Suprapubic skin (tissue), 4 donors: Measurements from ENCODE around the gene SPIN1. TPM values are rescaled to one million over a fixed set of nuclear protein-coding genes. Genes with fewer than 3 reads are reported as not detected.

Experiments
- DNase-seq, 2 donors: peaks; one replicate each; pipeline ENCODE4 v3.0.0-alpha.2; 2019; ENCODE audit warnings: low spot score in 2 of 2
- H3K27ac ChIP-seq: fragments of 200-600 bp; sonication (generic); one replicate; pipeline ENCODE4 v1.5.1; 2019
- H3K27me3 ChIP-seq: fragments of 200-600 bp; sonication (generic); one replicate; pipeline ENCODE4 v1.5.1; 2019
- H3K36me3 ChIP-seq: fragments of 200-600 bp; sonication (generic); one replicate; pipeline ENCODE4 v1.5.1; 2019
- H3K4me1 ChIP-seq: fragments of 200-600 bp; sonication (generic); one replicate; pipeline ENCODE4 v1.5.1; 2019
- H3K4me3 ChIP-seq: fragments of 200-600 bp; sonication (generic); one replicate; pipeline ENCODE4 v1.5.1; 2019; ENCODE audit warnings: mild to moderate bottlenecking
- H3K9me3 ChIP-seq: fragments of 200-600 bp; sonication (generic); one replicate; pipeline ENCODE4 v1.5.1; 2019
- EP300 ChIP-seq: sonication (generic); formaldehyde crosslinking; IDR thresholded peaks from one replicate; pipeline ENCODE4 v1.6.1; 2017; ENCODE audit warnings: antibody characterized with exemption
- POLR2A ChIP-seq, 2 donors: fragments of 450-650 bp; IDR thresholded peaks; one replicate each; pipeline ENCODE4 v1.6.1; 2017; ENCODE audit warnings: antibody characterized with exemption in 2 of 2, mild to moderate bottlenecking in 2 of 2, moderate library complexity in 2 of 2
- POLR2AphosphoS5 ChIP-seq, 3 donors: sonication (generic); formaldehyde crosslinking; IDR thresholded peaks; one replicate each; pipeline ENCODE4 v1.6.1; 2017; ENCODE audit warnings: antibody characterized with exemption in 3 of 3
- WGBS: methylation state at CpG from one replicate; pipeline ENCODE4 v1.1.5; 2018; 5-methylcytosine and 5-hydroxymethylcytosine counted together
- total RNA-seq, 4 donors: library from RNA; depleted of rRNA; stranded (reverse); fragments of >200 nt; gene quantifications; one replicate each; pipeline ENCODE4 v1.1.0, GENCODE V29; 2016
- TF ChIP-seq, protein P1 (sequence below), 2 donors: fragments of 200-600 bp in 1 of 2; fragments of 450-650 bp in 1 of 2; sonication (generic) in 1 of 2; IDR thresholded peaks; one replicate each; pipeline ENCODE4 v1.5.1; 2016 to 2019; ENCODE audit warnings: antibody characterized with exemption in 2 of 2, mild to moderate bottlenecking in 1 of 2, moderate library complexity in 1 of 2

The SPIN1 gene
- total RNA-seq, 4 donors from 2014 or later = 44.9 to 60.3 (median 54.4) TPM

DNA sequence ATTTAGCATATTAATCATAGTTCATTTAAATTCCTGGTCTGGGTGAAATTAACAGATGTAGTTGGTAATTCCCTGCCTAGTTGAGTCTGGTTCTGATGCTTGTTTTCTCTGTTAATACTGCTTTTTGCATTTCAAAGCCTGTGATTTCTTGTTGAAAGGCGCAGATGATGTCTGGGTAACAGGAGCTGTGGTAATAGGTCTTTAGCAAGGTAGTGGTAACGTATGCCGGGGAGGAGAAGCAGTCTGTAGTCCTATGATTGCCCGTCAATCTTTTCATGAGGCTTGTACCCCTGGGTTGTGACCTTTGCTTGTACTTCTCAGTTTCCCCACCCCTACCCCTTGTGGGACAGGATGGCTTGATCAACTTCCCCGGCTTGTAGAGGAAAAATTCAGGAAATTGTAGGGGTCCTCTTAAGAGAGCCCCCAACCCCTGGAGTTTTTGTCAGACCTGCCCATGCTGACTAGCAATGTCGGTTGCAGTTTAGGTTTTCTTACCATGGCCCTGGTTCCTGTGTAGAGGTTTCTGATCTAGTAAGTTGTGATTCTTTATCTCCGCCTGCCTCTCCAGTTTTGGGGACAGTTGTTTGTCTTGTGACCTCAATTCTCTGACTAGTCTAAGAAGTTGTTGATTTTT lies 55.4 kb downstream of the SPIN1 start:
- no peaks in the 10 kb centered on the region for H3K27me3 ChIP-seq
- H3K27ac ChIP-seq = no peak overlapping the region
- no peaks in the 10 kb centered on the region for H3K9me3 ChIP-seq
- H3K4me3 ChIP-seq = no peak overlapping the region
- no peak for TF ChIP-seq EP300
- no peak for TF ChIP-seq POLR2AphosphoS5 (IDR thresholded peaks at IDR 0.05)
- no peak for TF ChIP-seq POLR2A (IDR thresholded peaks at IDR 0.05)
- TF ChIP-seq, protein P1, sequence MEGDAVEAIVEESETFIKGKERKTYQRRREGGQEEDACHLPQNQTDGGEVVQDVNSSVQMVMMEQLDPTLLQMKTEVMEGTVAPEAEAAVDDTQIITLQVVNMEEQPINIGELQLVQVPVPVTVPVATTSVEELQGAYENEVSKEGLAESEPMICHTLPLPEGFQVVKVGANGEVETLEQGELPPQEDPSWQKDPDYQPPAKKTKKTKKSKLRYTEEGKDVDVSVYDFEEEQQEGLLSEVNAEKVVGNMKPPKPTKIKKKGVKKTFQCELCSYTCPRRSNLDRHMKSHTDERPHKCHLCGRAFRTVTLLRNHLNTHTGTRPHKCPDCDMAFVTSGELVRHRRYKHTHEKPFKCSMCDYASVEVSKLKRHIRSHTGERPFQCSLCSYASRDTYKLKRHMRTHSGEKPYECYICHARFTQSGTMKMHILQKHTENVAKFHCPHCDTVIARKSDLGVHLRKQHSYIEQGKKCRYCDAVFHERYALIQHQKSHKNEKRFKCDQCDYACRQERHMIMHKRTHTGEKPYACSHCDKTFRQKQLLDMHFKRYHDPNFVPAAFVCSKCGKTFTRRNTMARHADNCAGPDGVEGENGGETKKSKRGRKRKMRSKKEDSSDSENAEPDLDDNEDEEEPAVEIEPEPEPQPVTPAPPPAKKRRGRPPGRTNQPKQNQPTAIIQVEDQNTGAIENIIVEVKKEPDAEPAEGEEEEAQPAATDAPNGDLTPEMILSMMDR (IDR thresholded peaks at IDR 0.05) = no peak
- peaks cover 4% of the 10 kb centered on the region for H3K36me3 ChIP-seq
- no peaks in the 10 kb centered on the region for H3K4me1 ChIP-seq
- WGBS = 94% methylated on average over 7 of the region's 7 CpGs
- no peak for DNase-seq

DNA sequence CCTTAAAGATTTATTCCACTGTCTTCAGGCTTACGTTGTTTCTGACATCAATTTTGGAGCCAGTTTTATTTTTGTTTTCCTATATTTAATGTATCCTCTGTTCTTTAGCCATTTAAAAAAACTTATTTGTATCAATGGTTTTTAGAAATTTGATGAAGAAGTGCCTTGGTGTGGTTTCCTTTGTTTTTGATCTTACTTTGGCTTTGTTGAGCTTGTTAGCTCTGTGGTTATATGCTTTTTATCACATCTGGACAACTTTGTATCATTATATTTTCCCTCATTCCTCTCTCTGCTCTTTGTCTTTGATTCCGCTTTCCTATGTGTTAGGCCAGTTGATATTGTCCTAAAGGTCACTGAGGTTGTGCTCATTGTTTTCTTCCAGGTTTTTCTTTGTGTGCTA lies 58.5 kb downstream of the SPIN1 start:
- Histone ChIP-seq H3K4me1 (no peaks in the 10 kb centered on the region), H3K27me3 (no peaks in the 10 kb centered on the region), H3K9me3 (no peaks in the 10 kb centered on the region), H3K4me3 (no peak overlapping the region), H3K27ac (no peak overlapping the region), H3K36me3 (peaks cover 9% of the 10 kb centered on the region)
- DNase-seq = no peak
- 96% methylated on average over 2 of the region's 2 CpGs for WGBS
- TF ChIP-seq EP300 (no peak), POLR2A (IDR thresholded peaks at IDR 0.05) (no peak), POLR2AphosphoS5 (IDR thresholded peaks at IDR 0.05) (no peak)
- TF ChIP-seq, protein P1 (IDR thresholded peaks at IDR 0.05) = no peak

DNA sequence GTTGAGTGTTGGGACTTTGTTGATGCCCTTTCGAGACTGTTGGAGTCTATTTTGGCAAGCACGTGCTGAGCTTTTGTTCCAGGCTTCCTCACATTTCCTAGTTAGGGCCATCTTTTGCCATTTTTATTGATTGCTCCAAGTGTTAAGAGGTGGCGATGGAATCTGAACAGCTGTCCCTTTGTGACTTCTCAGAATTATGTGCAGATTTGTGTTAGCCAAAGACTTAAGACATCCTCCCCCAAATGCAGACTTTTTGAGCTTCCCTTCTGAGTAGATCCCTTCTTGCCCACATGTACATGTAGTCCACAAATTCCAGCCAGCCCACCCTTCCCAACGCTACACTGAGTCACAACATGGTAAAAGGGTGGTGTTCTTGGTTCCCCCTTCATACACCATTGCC lies 59.2 kb downstream of the SPIN1 start:
- Histone ChIP-seq H3K9me3 (no peaks in the 10 kb centered on the region), H3K4me1 (no peaks in the 10 kb centered on the region), H3K4me3 (no peak overlapping the region), H3K36me3 (peaks cover 12% of the 10 kb centered on the region), H3K27me3 (no peaks in the 10 kb centered on the region), H3K27ac (no peak overlapping the region)
- no peak for TF ChIP-seq POLR2A (IDR thresholded peaks at IDR 0.05)
- TF ChIP-seq EP300 = no peak
- no peak for TF ChIP-seq POLR2AphosphoS5 (IDR thresholded peaks at IDR 0.05)
- TF ChIP-seq, protein P1 (IDR thresholded peaks at IDR 0.05) = no peak
- no peak for DNase-seq
- WGBS = 82% methylated on average over 4 of the region's 4 CpGs

DNA sequence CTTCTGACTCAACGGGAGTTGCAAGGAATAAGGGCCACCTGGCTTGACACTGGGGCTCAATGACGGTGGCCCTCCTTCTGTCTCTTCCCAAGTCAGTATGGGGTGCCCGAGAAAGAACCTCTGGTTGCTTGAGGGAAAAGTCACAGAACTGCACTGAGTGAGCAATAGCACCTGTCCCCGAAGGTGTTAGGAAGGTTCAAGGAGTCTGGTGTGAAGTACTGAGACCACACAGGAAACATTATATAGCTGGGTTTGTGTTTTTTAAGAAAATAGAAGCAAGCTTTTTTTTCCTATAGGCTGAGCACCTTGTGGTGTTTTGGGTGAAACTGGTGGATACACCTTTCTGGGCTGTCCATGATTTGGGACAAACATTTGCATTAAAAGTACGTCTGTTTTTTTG lies 62.9 kb downstream of the SPIN1 start:
- no peak overlapping the region for H3K27ac ChIP-seq
- no peak overlapping the region for H3K4me3 ChIP-seq
- no peaks in the 10 kb centered on the region for H3K27me3 ChIP-seq
- DNase-seq = no peak
- H3K9me3 ChIP-seq = no peaks in the 10 kb centered on the region
- WGBS = 87% methylated on average over 5 of the region's 5 CpGs
- no peaks in the 10 kb centered on the region for H3K4me1 ChIP-seq
- TF ChIP-seq POLR2AphosphoS5 (IDR thresholded peaks at IDR 0.05) (no peak), EP300 (no peak), POLR2A (IDR thresholded peaks at IDR 0.05) (no peak)
- TF ChIP-seq, protein P1 (IDR thresholded peaks at IDR 0.05) = no peak
- H3K36me3 ChIP-seq = peaks cover 17% of the 10 kb centered on the region

DNA sequence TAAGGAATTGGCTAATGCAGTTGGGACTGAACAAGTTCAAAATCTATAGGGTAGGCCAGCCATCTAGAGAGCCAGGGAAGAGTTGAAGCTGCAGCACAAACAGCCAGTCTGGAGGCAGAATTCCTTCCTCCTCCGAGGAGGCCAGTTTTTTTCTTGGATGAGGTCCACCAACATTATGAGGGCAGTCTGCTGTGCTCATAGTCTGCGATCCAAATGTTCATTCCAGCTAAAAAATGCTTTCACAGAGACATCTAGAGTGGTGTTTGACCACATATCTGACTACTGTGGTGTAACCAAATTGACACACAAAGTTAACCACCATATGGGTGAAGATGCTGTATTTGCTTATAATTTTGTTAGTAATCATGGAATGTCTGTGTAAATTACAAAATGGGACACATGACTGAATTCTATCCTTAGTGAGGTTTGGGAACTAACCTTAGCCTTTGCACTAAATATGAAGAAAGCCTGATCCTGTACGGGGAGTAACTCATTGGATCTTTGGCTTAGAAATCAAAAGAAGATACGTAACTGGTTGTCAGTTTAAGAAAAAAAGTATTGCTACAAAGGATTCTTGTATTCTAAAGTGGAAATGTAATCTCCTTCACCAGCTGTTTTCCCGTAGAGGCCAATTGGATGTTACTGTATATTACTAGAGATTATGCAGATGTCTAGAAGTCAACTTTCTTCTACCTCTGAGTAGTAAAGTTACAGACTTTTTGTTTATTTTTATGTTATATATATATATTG lies 70.6 kb downstream of the SPIN1 start:
- Histone ChIP-seq H3K27me3 (no peaks in the 10 kb centered on the region), H3K4me1 (peaks cover 3% of the 10 kb centered on the region), H3K27ac (no peak overlapping the region), H3K4me3 (no peak overlapping the region), H3K9me3 (no peaks in the 10 kb centered on the region), H3K36me3 (peaks cover 12% of the 10 kb centered on the region)
- 77% methylated on average over 5 of the region's 5 CpGs for WGBS
- no peak for DNase-seq
- TF ChIP-seq, protein P1 (IDR thresholded peaks at IDR 0.05) = no peak
- TF ChIP-seq POLR2AphosphoS5 (IDR thresholded peaks at IDR 0.05) = no peak
- TF ChIP-seq EP300 = no peak
- TF ChIP-seq POLR2A (IDR thresholded peaks at IDR 0.05) = no peak
